DOHH2 (cell line): ENCODE data around the gene IL1RL2.

Source experiments
- H3F3A ChIP-seq: fragments of 200-600 bp; sonication (generic), shearing (Covaris generic); 2 replicates; pipeline ENCODE4 v1.6.0; 2016; ENCODE audit warnings: antibody characterized with exemption, mild to moderate bottlenecking; ENCODE audit not compliant: control insufficient read depth, insufficient read depth
- H3K27ac ChIP-seq: fragments of 200-600 bp; sonication (generic); 2 replicates; pipeline ENCODE4 v1.5.1; 2014; ENCODE audit warnings: low read depth, mild to moderate bottlenecking, low read length, moderate library complexity
- H3K27me3 ChIP-seq: fragments of 200-600 bp; sonication (generic); 2 replicates; pipeline ENCODE4 v1.6.1; 2014; ENCODE audit warnings: mild to moderate bottlenecking, low read length, mixed read lengths; ENCODE audit not compliant: control insufficient read depth
- H3K36me3 ChIP-seq: fragments of 200-600 bp; sonication (generic); 2 replicates; pipeline ENCODE4 v1.6.1; 2014; ENCODE audit warnings: mild to moderate bottlenecking, low read length, moderate library complexity, mixed read lengths; ENCODE audit not compliant: control insufficient read depth
- H3K4me1 ChIP-seq: fragments of 200-600 bp; sonication (generic); 2 replicates; pipeline ENCODE4 v1.6.1; 2014; ENCODE audit warnings: mild to moderate bottlenecking, low read length, mixed read lengths; ENCODE audit not compliant: control insufficient read depth
- H3K4me2 ChIP-seq: fragments of 200-600 bp; sonication (generic); 2 replicates; pipeline ENCODE4 v1.6.0; 2014; ENCODE audit warnings: mild to moderate bottlenecking, low read length, moderate library complexity
- H3K4me3 ChIP-seq: fragments of 200-600 bp; sonication (generic); 2 replicates; pipeline ENCODE4 v1.5.1; 2014; ENCODE audit warnings: mild to moderate bottlenecking, low read length, mixed read lengths
- H3K79me2 ChIP-seq: fragments of 200-600 bp; sonication (generic); 2 replicates; pipeline ENCODE4 v1.6.1; 2014; ENCODE audit warnings: mild to moderate bottlenecking, low read length, mixed read lengths; ENCODE audit not compliant: control insufficient read depth
- H3K9me2 ChIP-seq: fragments of 200-600 bp; sonication (generic); replicated peaks from 2 replicates; pipeline ENCODE4 v1.6.1; 2014; ENCODE audit warnings: mild to moderate bottlenecking, low read length, mixed read lengths; ENCODE audit not compliant: control insufficient read depth
- H3K9me3 ChIP-seq: fragments of 200-600 bp; sonication (generic); 2 replicates; pipeline ENCODE4 v1.6.1; 2014; ENCODE audit warnings: antibody characterized with exemption, low read length, mixed read lengths; ENCODE audit not compliant: control insufficient read depth, insufficient read depth
- H4K20me1 ChIP-seq: fragments of 200-600 bp; sonication (generic); 2 replicates; pipeline ENCODE4 v1.6.0; 2014; ENCODE audit warnings: low read depth, mild to moderate bottlenecking, antibody characterized with exemption, low read length, moderate library complexity; ENCODE audit not compliant: control insufficient read depth, insufficient read depth
- CTCF ChIP-seq: fragments of 200-600 bp; sonication (generic); IDR thresholded peaks from one replicate; pipeline ENCODE4 v1.5.1; 2014; ENCODE audit warnings: antibody characterized with exemption, mild to moderate bottlenecking, low read depth, low read length; ENCODE audit not compliant: poor library complexity, severe bottlenecking
- EZH2phosphoT487 ChIP-seq: fragments of 200-600 bp; sonication (generic); IDR thresholded peaks from 2 replicates; pipeline ENCODE4 v1.6.1; 2017; ENCODE audit warnings: borderline replicate concordance, mild to moderate bottlenecking, antibody characterized with exemption, low read length, moderate library complexity, mixed read lengths

Gene IL1RL2

GRCh38 chr2:102159295-102159694 lies 27.5 kb upstream of the IL1RL2 start:
- H4K20me1 ChIP-seq, result no peaks in the 10 kb centered on the region
- H3K4me3 ChIP-seq, result no peak overlapping the region
- H3K27ac ChIP-seq, result no peak overlapping the region
- no peaks in the 10 kb centered on the region for H3K9me3 ChIP-seq
- H3K27me3 ChIP-seq, result no peaks in the 10 kb centered on the region
- H3K9me2 ChIP-seq, result no peaks in the 10 kb centered on the region
- H3K36me3 ChIP-seq, result no peaks in the 10 kb centered on the region
- no peaks in the 10 kb centered on the region for H3K79me2 ChIP-seq
- TF ChIP-seq CTCF, result no peak
- TF ChIP-seq EZH2phosphoT487, result no peak
- H3K4me1 ChIP-seq, result no peaks in the 10 kb centered on the region
- no peaks in the 10 kb centered on the region for H3F3A ChIP-seq
- H3K4me2 ChIP-seq, result no peak overlapping the region

- H3K9me3 ChIP-seq, result no peaks in the 10 kb centered on the region
Measured at GRCh38 chr2:102166189-102166845, 20.5 kb upstream of the IL1RL2 start.

GRCh38 chr2:102168026-102168771 lies 18.6 kb upstream of the IL1RL2 start:
- Histone ChIP-seq H3K79me2 (no peaks in the 10 kb centered on the region), H3K4me1 (no peaks in the 10 kb centered on the region), H3K27me3 (no peaks in the 10 kb centered on the region), H3K36me3 (no peaks in the 10 kb centered on the region), H3K9me3 (no peaks in the 10 kb centered on the region), H3K27ac (no peak overlapping the region), H4K20me1 (no peaks in the 10 kb centered on the region), H3K4me3 (no peak overlapping the region), H3K9me2 (no peaks in the 10 kb centered on the region), H3F3A (no peaks in the 10 kb centered on the region), H3K4me2 (no peak overlapping the region)
- no peak for TF ChIP-seq CTCF
- no peak for TF ChIP-seq EZH2phosphoT487

More at GRCh38 chr2:102166189-102166845, 20.5 kb upstream of the IL1RL2 start:
- no peaks in the 10 kb centered on the region for H3K36me3 ChIP-seq
- no peak overlapping the region for H3K4me3 ChIP-seq
- TF ChIP-seq CTCF (no peak), EZH2phosphoT487 (no peak)
- no peaks in the 10 kb centered on the region for H3F3A ChIP-seq
- no peaks in the 10 kb centered on the region for H3K4me1 ChIP-seq
- no peaks in the 10 kb centered on the region for H3K9me2 ChIP-seq
- H3K27ac ChIP-seq, result no peak overlapping the region
- H3K79me2 ChIP-seq, result no peaks in the 10 kb centered on the region
- no peaks in the 10 kb centered on the region for H3K27me3 ChIP-seq
- no peak overlapping the region for H3K4me2 ChIP-seq
- no peaks in the 10 kb centered on the region for H4K20me1 ChIP-seq
